Epithelial cell of alveolus of lung (primary cell): ENCODE results near the gene GRK4. TPM values are rescaled to one million over a fixed set of nuclear protein-coding genes. Genes with fewer than 3 reads are reported as not detected.

Source experiments
- total RNA-seq: library from RNA; depleted of rRNA; stranded (reverse); fragments of >200 nt; gene quantifications from 2 replicates; pipeline ENCODE4 v1.2.1, GENCODE V29; 2015

The GRK4 gene
- total RNA-seq, result 3.4 and 4.0 TPM in 2 replicates

DNA sequence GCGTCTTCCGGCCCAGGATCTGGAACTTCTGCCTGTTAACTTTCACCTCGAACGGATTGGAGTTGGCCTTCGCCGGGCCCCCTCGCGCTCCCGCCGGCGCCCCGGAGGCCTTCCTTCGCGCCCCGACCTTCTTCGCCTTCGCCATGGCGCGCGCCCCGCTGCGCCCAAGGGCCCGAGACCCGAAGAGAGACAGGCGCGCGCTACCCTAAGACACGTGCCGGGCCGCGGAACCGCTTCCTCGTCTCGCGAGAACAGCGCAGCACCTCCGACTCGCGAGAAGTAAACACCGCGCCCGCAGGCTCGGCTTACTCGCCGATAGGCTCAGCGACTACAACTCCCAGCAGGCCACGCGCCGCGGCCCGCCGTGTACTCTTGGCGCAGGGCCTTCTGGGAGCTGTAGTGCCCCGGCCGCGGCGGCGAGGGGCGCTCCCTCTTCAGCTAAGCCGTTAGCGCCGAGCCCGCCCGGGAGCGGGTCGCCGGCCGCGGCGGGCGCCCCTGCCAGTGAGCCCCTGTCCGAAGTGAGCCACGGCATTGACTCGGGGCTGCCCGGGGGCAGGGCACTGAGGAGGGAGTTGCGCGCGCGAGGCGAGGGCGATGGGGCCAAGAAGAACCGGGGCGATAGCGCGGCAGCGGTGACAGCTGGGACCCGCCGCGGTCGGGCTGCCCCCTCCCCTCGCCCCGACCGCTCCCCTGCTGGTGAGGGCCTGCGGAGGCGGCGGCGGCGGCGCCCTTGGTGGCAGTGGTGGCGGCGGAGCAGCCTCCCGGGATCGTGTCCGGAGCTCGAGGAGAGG is at the start of gene GRK4, which contains the start of gene NOP14:
Gene GRK4, plus strand, starts transcription at position 397 of the 791 bp plus-strand sequence. CDS start 500 bp downstream, outside the sequence.
Gene NOP14, minus strand, starts transcription at position 232 of the 791 bp plus-strand sequence. Its CDS starts 87 bp downstream, at position 145.

DNA sequence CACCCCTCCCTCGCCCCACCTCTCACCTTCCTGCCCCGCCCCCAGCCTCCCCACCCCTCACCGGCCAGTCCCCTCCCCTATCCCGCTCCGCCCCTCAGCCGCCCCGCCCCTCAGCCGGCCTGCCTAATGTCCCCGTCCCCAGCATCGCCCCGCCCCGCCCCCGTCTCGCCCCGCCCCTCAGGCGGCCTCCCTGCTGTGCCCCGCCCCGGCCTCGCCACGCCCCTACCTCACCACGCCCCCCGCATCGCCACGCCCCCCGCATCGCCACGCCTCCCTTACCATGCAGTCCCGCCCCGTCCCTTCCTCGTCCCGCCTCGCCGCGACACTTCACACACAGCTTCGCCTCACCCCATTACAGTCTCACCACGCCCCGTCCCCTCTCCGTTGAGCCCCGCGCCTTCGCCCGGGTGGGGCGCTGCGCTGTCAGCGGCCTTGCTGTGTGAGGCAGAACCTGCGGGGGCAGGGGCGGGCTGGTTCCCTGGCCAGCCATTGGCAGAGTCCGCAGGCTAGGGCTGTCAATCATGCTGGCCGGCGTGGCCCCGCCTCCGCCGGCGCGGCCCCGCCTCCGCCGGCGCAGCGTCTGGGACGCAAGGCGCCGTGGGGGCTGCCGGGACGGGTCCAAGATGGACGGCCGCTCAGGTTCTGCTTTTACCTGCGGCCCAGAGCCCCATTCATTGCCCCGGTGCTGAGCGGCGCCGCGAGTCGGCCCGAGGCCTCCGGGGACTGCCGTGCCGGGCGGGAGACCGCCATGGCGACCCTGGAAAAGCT is 110.9 kb downstream of the GRK4 start, which contains the start of the genes HTT and HTT-AS:
Gene HTT, plus strand, starts transcription at position 604 of the 768 bp plus-strand sequence. Its CDS starts 145 bp downstream, at position 749.
Gene HTT-AS, minus strand, starts transcription at position 461 of the 768 bp plus-strand sequence.

Other genes with a start within 250 kb of the GRK4 start
- gene TNIP2, start 207.2 kb upstream of the GRK4 start, total RNA-seq, result 49.3 and 69.6 TPM in 2 replicates
- 16.7 and 72.2 TPM in 2 replicates for gene SH3BP2, start 170.5 kb upstream of the GRK4 start, total RNA-seq
- 158 and 181 TPM in 2 replicates for gene ADD1, start 119.7 kb upstream of the GRK4 start, total RNA-seq
- 14.1 and 18.8 TPM in 2 replicates for gene NOP14, start 165 bp upstream of the GRK4 start, total RNA-seq
- gene HTT-AS, start 111.0 kb downstream of the GRK4 start, total RNA-seq, result not detected in 2 replicates
- 11.9 and 23.9 TPM in 2 replicates for gene HTT, start 111.1 kb downstream of the GRK4 start, total RNA-seq